GM15510 (cell line): ENCODE data around the gene LRRC49.

Experiments used
- POLR2A ChIP-seq: IDR thresholded peaks from 3 replicates; pipeline ENCODE4 v1.6.1; 2011; ENCODE audit warnings: borderline replicate concordance; ENCODE audit not compliant: insufficient read length; ENCODE audit errors: extremely low read depth

LRRC49 gene

DNA sequence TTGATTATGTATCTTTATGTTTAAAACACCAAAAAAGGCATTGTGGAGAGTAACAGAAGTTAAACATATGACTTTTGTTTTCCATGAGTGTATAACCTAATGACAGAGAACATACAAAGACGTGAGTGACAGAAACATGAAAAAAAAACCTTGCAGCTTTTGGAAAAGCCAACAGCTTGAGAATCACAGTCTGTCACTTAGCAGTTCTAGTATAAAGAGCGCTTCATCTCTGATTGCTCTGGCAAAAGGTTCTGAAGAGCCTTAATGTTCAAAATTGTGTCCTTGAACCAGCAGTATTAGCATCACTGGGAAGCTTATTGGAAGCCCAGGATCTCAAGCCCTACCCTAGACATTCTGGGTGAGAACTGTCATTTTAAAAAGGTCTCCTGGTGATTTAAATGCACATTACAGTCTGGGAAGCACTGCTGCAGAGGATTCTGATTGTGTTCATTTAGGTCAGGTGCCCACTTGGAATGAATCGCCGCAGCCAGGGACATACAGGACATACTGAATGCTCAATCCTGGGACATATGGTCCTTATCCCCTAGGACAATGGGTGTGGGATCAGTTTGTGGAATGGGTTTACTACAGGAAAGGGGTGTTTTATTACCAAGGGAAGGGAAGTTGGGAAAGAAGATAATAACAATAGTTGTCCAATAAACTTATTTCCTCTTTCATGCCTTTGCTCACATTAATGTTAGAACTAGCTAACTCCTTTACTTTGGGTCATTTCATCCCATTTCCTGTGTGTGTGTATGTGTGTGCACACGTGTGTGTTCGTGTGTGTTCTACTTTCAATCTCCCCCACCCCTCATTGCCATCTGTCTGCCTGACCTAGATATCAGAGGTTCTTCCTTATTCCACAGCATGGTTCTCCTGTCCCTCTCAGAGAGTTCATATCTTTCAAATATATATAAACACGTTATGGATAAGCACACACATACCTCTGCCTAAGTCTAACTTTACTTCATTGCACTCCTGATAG is 55.0 kb downstream of the LRRC49 start:
- TF ChIP-seq POLR2A, result no peak

GRCh38 chr15:70950953-70951352 is 58.3 kb downstream of the LRRC49 start:
- TF ChIP-seq POLR2A, result no peak

DNA sequence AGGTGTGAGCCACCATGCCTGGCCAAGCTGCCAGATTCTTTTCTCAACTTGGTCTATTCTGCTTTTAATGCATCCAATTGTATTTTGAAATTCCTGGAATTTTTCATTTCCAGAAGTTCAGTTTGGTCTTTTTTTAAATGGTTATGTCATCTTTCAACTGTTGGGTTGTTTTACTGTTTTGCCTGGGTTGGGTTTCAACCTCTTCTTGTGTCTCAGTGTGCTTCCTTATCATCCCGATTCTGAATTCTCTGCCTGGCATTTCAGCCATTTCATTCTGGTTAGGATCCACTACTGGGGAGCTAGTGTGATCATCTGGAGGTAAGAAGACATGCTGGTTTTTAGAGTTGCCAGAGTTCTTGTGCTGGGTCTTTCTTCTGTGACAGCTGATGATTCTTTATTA is 61.5 kb downstream of the LRRC49 start:
- TF ChIP-seq POLR2A, result no peak

GRCh38 chr15:70954733-70955132 is 62.1 kb downstream of the LRRC49 start:
- TF ChIP-seq POLR2A, result no peak

DNA sequence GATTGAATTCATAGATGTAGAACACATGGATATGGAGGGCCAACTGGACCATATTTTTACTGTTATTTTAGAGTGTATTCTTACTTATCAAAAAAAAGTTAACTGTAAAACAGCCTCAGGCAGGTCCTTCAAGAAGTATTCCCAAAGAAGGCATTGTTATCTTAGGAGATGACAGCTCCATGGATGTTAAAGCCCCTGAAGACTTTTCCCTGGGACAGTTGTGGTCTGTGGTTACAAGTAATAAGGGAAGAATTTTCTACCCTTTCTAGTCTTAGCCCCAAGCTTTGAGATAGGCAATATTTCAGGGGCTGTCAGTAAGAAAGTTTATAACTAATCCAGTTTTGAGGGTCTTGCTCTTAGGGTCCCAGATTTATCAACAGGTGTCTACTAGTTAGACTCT is 62.5 kb downstream of the LRRC49 start:
- no peak for TF ChIP-seq POLR2A

GRCh38 chr15:70956201-70956995 is 63.8 kb downstream of the LRRC49 start:
- TF ChIP-seq POLR2A, result no peak

- TF ChIP-seq POLR2A, result no peak
Measured at GRCh38 chr15:70962084-70962483, 69.5 kb downstream of the LRRC49 start.

DNA sequence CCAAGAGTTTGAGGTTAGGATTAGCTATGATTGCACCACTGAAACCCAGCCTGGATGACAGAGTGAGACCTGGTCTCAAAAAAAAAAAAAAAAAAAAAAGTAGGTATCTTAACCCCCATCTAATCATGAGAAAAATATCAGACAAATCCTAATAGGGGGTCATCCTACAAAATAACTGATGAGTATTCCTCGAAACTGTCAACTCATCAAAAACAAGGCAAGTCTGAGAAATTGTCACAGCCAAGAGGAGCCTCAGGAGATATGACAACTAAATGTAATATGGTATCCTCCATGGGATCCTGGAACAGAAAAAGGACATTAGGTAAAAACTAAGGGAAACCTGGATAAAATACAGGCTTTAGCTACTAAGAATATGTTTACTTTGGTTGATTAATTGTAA is 70.6 kb downstream of the LRRC49 start:
- TF ChIP-seq POLR2A, result no peak

- TF ChIP-seq POLR2A, result no peak
Measured at GRCh38 chr15:70964058-70964457, 71.4 kb downstream of the LRRC49 start.

DNA sequence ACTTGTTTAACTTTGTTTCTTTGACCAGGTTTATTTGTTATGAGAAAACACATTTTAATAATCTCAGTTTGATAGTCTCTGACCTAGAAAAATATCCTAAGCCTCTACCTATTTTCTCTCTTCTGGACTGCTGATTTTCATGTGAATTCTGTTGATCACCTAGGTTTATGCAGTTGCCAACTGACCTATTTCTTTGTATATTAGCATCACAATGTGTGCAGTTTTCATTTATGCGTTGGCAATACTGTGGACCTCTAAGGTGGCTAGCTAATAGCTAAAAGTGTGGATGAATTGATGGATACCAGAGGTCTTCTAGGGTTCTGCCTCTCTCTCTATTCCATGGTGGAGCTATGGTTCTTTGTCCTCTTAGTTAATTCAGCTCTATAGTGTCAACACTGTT is 72.1 kb downstream of the LRRC49 start:
- no peak for TF ChIP-seq POLR2A

GRCh38 chr15:70967646-70968045 is 75.0 kb downstream of the LRRC49 start:
- no peak for TF ChIP-seq POLR2A

GRCh38 chr15:70974004-70974832 is 81.6 kb downstream of the LRRC49 start:
- TF ChIP-seq POLR2A, result no peak

- TF ChIP-seq POLR2A, result no peak
Measured at GRCh38 chr15:70976851-70977250, 84.2 kb downstream of the LRRC49 start.

DNA sequence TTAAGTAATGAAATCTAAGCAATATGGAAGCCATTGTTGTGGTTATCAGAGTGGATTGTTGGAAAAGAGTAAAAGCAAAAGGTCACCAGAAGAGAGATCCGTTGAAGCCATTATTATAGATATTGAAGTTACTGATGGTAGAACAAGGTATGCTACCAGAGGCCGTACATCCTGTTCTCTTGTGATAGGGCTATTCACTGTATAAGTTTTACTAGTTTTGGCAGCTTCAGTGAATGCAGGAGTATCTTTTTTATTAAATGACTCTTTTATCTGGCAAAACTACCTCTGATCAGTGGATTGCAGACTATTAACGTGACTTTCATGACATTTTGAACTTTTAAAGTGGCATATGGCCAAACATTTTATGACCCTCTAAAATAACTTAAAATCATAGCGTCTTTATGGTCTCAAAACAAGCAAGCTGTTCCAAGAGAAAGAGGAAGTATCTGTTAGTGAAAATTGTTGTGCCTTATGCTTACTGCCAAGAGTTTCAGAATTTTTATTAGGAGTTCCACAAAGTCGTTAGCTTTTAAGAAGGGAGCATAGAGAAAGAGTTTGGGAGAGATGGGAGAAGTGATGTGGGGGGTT is 102.9 kb downstream of the LRRC49 start:
- TF ChIP-seq POLR2A, result no peak
